Islet precursor cell (in vitro differentiated cells): ENCODE measurements around the gene BLMH.
"Not testable (repeated sequence)": the region's sequence is repeated elsewhere in the genome, so short reads cannot be mapped to it uniquely, and the experiment has no call there.

Experiments used
- DNase-seq: peaks from one replicate; pipeline ENCODE4 v3.0.0-alpha.2; 2018

Gene BLMH

DNA sequence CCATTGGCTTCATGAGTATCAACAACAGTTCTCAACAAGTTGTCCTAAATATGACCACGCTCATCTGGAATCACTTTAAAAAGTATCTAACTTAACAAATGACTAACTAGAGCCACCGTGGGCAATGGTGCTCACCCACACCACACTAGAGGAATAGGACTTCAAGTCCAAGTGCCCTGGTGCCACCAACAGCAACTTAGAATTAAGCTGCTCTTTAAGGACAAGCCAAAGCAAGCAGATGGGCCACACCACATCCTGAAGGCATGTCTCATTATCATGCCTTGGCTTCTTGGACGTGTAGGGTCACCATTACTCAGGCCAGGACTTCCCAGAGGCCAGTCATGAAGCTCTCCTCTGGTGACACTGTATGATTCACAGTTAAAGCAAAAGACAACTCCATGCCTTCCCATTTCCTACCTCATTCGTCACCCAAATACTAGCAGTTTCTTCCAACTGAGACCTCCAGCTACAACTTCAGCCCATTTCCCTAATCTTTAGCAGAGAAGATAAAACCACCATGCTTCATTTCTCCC is 46.8 kb downstream of the BLMH start:
- DNase-seq: no peak

DNA sequence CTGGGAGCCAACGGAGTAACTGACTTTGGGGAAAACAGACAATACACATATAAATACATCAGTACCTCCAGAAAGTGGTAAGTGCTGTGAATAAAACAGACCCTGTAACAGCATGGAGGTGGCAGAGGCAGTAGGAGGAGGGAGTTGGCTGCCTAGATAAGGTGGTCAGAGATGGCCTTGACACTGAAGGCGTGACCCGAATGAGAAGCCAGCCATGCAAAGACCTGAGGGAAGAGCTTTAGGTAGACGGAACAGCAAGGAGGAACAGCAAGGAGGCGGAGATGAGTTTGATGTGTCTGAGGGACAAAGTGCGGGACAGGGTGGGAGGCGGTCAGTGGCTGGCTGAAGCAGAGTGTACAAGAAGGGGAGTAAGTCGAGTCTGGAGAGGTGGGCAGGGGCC is 48.2 kb downstream of the BLMH start:
- DNase-seq: no peak

DNA sequence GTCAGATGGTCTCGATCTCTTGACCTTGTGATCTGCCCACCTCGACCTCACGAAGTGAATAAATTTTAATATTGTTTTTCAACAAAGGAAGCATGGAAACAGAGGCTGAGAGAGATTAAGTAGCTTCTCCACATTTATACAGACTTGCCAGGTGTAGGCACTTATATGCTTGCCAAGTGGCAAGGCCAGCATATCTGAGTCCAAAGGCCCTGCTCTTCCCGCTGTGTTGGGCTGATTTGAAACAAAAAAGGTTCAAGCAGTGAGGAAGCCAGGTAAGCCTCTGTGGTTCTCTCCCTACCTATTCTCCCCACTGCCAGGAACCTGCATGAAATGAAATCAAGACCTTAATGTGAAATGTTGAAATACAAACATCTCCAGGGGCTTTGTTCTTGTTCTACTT is 48.7 kb downstream of the BLMH start:
- DNase-seq: no peak

DNA sequence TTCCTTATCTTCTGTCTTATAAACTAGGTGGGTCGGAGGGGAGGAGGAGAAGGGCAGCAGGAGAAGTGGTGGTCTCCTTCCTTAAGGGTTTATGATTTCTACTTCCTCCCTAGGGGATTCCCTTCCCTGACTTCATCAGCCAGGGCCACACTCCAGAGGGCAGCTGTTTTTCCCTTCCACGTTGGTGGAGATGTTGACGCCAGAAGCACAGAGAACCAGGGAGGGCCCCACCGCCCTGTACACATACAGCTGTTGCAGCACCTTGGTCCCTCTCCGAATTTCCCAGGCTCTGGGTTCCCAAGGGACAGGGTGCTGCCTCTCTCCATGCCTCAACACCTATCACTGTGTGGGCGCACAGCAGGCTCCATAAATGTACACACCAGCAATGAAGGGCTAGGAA is 50.7 kb downstream of the BLMH start:
- DNase-seq: peak; percentile 45

DNA sequence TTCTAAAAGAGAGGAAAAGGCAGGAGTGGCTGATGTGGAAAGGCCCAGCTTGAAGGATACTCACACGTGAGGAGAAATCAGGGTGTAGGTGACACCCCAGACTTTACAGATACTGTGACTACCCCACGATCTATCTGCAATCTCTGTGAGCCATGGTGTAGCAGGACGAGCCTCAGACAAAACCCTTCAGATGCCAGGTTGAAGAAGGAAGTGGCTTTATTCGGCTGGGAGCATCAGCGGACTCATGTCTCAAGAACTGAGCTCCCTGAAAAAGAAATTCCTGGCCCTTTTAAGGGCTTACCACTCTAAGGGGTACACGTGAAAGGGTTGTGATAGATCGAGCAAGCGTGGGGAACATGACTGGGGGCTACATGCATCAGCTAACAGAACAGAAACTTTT is 51.6 kb downstream of the BLMH start:
- peak; percentile 29 for DNase-seq

DNA sequence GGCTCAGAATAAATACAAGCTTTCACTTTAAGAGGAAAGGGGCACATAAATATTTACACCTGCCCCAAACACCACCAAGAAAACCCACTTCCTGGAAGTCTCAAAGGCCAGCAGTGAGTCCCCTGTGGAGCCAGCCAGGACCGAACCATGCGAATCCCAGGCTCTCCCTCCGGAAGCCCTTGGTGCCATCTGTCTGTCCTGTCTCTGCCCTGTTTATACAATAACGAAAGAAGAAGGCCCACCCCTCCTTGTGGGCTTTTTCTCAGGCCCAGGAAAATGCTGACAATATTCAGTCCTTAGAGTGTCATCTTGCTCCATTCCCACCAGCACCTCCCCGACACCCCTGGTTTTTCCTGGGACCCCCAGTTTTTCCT is 52.7 kb downstream of the BLMH start:
- DNase-seq: peak; percentile 53

DNA sequence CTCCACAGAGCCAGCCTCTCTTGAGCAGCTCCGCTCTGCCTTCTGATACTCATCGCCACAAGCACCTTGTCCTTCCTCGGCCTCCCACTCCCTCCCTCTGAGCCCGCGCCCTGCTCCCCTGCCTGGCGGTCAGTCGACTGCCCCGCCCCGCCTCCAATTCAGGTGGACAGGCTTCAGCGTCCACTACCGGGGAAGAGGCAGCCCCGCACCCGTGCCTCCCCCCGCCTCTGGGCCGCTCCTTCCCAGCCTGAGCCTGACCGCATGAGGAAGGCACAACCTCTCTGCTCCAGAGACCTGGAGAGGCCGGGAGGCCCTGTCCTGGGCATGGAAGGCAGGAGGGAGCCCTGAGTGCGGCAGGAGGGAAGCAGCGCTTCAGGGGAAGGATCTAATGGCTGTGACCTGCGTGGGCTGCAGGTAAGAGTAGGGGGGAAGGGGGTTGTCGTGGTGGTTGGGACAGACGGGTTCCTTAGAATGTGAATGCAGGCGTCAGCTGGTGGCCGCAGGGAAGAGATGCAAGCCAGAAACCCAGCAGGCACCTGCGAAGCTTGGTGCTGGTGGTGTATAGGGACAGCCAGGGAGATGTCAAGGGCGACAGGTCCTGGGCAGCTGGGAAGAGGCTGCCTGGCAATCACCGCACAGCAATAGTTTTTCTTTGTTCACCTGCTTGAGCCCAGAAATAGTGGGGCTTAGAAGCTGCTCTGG is 53.2 kb downstream of the BLMH start:
- peak; percentile 86 for DNase-seq

DNA sequence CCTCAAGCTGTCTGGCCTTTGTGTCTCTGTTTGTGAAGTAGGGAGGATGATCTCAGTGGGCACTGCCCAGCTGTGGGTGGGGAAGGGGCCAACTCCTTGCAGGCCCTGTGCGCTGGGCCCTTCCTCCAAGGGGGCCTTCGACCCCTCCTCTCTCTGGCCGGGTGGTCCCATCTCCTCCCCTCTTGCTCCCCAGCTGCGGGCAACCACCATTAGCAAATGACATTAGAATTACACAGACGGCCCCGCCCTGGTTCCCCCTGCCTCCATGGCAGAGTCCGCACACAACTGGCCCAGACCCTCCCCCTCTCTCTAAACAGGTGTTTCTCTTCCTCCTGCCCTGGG is 53.8 kb downstream of the BLMH start:
- no peak for DNase-seq

DNA sequence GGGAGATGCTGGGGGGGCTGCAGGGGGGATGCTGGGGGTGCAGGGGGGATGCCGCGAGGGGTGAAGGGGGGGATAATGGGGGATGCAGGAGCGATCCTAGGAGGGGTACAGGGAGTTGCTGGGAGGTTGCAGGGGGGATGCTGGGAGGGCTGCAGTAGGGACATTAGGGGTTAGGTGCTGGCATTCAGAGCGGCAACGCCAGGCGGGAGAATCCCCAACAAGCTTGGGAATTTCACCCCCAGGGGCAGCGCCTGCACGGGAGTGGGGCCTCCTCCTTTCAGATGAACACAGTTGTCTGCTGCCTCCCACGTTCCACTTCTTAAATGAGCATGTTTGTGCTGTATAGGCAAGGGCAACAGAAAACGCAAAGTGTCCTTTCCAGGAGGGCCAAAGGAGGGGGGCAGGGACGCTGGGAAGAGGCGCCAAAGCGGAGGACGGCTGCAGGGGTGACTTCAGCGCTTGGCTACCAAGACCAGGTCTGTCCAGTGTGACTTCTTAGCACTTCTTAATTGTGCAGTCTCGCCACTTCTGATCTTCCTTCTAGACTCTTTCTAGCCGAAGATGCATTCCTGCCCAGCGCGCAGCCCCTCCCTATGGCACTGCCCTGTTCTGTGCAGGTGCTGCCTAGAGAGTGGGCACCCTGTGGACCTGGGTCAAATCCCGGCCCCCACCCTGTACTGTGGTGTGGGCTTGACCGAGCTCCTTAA is 54.3 kb downstream of the BLMH start:
- DNase-seq: peak; percentile 60

DNA sequence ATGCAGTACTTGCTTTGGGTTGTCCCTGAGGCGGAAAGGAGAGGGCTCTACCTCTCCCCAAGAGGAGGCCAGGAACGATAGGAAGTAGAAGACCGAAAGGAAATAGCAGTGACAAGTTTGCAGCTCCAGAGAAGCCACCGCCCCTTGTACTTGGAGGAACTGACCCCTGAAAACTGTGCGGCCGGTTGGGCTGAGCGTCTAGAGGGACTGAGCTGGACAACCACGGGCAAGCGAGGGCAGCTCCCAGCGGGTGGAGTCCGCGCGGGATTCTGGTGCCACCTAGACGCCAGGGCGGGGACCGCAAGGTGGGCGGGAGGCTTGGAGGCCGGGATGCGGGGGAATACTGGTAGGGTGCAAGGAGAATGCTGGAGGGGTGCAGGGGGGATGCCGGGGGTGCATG is 55.0 kb downstream of the BLMH start:
- DNase-seq: peak; percentile 90

DNA sequence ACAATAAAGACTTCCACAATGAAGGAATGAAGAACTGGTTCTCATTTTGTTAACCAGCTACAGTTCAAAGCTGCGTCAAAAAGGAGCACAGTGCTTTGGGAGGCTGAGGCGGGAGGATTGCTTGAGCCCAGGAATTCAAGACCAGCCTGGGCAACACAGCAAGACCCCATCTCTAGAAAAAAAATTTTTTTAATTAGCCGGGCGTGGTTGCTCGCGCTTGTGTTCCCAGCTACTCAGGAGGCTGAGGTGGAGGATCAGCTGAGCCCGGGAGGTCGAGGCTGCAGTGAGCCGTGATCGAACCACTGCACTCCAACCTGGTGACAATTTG is 55.5 kb downstream of the BLMH start:
- no peak for DNase-seq

DNA sequence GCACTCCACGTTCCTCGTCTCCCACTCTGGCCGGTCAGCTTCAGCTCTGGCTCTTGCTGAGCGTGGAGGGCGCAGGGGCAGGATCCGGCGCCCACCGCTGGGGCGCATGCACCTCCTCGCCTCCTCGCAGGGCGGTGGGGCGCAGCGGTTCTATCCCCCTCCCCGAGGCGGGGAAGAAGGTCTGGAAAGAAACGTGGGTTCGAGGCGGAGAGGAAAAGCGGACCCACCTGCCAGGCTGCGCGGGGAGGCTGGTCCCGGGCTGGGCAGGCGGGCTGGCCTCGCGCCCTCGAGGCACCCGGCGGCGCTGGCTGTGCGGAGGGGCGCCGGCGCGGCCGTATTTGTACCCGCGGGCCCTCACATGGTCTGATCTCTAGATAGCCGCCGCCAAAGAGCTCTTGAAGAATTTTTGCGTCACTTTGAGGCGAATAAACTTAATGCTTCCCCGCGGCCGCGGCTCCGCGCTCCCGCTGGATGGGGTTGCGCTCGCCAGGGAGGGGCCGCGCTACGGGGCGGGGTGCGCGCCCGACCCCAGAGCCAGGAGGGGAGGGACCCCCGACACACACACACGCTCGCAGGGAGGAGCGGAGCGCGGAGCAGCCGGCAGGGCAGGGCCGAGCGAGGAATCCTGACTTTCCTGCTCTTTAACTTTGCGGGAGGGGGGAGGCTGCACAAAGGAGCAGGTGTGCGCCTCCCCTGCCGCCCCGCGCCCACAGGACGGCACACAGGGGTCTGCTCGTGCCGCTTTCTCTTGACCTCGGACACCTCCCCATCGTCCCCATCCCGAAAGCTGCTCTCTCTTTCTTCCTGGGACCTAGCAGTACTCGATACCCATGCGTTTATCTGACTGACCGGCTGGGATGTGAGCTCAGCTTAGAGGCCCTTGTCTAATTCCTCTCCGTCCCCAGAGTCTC is 56.1 kb downstream of the BLMH start, which contains the start of gene SLC6A4:
SLC6A4 (minus strand) TSS at position 312 of the 911 bp plus-strand sequence. CDS start 13,739 bp downstream, outside the sequence.
- peak; percentile 77 for DNase-seq

DNA sequence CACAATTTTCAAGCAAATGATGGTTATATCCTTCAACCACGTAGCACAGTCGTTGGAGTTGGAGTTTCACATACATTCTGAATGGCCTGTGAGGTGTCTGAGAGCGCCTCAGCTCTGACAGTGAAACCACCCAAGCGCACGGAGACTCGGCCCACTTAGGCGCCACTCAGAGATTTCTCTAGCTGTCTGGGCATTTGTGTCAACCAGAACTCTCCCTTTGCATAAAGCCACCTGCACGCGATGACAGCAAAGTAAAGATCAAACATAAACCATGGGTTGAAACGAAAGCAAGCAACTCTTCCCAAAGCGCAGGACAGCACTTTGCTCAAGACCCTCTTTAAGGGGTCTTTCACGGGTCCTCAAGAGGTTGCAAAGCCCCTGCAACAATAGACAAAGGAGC is 56.8 kb downstream of the BLMH start:
- DNase-seq: peak; percentile 47

DNA sequence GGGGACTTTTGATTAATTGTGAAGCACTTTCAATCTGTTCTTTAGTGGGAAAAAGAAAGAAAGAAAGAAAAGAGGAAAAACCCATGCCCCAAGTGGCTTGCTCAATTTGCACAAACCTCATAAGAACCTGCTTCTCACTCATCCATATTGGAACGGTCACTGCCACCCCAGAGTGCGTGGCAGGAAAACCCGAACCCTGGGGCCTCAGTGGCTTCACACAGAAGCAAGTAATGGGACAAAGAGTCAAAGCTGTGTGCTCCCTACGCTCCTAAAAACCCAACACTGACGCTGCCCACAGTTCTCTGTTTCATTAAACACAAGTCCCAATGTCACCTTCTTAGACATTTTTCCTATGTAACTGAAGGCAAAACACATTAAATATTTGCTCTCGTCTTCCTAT is 57.4 kb downstream of the BLMH start:
- DNase-seq: peak; percentile 47

DNA sequence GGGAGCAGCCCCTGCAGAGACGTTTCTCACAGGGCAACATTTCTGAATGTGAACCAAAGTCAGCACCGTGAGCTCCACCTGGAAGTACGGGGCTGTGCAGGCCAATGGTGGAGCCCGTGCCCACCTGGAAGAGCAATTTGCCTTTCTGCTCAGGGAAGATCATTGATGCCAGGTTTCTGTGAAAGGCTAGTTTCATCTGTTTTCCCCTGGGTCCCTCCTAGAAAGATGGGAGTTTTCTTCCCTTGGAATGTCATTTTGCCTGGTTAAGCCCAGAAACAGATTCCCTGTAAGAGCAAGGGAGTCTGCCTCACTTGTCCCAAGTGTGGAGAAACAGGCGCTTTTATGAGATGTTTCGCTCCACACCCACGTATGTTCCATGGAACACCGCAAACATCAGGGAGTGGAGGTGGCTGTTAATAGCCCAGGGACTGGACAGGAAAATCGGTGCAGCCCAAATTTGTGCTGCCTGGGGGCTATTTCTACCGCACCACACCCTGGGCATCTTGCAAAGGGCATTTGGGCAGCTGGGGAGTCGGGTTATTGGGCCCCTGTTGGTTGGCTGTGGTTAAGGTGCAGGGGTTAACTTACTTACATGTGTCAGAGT is 58.8 kb downstream of the BLMH start:
- DNase-seq: peak; percentile 52

DNA sequence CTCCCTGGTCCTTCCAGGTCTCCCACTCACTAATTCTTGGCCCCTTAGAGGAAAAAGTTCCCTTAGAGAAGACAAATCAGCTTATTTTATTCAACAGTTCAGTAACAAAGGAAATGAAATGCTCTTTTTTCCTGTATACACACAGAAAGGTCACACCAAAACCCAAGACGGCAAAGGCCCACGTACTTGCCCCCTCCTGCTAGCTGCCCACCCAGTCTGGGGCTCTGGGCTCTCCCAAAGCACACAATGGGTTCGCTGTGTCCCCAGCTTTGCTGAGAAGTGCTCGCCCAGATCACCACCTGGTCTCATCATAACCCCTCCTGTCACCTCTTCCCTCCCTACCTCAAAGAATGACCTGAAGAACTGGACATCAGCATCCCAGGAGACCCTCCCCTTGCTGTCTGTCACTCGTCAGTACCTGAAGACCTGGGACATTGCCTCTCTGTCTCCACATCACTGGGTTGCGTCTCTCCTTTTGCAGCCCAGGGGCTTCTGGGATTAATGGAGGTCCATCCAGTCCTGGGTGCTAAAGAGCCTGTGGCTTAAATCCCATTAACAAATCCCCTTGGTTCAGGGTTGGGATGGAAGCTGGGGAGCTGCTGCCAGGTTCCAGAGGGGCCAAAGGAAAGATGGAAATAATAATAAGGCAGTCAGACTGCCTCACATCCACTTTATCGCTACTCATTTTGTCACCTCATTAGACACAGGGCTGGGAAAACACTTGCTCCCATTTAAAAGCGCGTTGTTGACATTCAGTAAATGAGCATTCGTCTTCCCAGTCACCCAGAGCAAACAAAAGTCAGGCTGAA is 59.5 kb downstream of the BLMH start:
- no peak for DNase-seq

DNA sequence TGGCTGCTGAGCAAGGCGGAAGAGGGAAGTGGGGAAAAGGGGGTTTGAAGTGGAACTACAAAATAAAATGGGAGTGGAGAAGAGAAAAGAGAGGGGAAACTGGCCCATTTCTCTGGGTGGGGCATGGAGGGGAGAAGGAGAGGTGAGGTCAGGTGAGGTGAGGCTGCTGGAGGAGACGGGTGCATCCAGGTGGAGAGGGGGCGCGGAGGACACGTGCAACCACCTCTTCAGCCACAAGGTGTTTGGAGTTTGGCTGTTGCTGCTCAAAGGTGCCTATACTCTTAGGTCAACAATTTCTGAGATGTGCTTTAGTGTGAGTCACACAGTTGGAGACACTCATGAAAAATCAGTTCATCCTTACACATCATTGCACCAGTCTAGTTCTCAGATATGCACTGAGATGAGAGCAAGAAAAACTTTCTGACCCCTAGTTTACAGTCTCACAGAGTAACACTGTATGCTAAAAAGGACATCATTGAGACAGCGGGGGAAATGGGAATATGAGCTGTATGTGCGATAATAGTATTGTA is 61.1 kb downstream of the BLMH start:
- no peak for DNase-seq

DNA sequence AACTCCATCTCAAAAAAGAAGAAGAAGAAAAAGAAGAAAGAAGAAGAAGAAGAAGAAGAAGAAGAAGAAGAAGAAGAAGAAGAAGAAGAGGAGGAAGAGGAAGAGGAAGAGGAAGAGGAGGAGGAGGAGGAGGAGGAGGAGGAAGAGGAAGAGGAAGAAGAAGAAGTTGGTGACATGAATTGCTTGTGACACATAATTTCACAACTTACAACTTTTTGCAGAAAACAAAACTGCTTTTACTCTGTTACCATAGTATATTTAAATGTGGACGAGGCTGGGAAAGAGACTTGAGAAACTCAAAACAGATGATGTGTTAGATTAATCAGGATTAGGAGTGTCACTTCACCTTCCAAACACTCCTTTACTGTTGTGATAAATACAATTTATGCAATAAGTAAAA is 61.7 kb downstream of the BLMH start:
- DNase-seq: not testable (repeated sequence)

DNA sequence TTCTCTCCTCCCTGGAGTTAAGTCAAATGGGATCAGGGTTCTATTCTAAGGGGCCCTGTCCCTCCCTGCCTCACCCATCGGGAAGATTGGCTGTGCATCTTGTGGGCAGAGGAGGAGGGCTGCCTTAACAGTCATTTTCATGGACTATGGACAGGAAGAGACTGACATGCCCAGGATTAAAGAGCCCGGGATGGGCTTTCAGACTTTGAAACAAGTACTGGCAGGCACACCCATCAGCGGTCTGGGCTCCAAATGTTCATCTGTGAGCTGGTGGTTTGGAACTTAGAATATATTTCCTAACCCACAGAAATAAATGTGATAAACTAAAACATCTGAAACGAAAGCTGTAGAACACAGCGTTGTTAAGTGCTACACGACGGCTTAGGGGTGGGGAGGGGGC is 62.7 kb downstream of the BLMH start:
- no peak for DNase-seq

DNA sequence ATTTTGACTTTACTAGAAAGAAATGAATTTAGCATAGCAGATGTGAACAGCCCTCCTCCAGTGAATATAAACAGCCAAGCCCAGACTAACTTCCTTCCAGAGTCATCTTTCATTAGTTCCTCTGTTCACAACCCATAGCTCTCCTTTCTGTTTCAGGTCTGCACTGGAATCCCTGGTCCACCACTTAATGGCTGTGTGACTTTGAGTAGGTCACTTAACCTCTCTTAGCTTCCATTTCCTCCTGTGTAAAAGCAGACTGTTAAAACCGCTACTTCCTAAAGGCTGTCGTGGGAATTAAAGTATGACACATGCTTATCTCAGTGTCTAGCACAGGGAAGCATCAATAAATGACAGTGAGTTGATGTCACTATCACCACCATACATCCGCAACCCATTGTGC is 63.7 kb downstream of the BLMH start:
- DNase-seq: no peak

DNA sequence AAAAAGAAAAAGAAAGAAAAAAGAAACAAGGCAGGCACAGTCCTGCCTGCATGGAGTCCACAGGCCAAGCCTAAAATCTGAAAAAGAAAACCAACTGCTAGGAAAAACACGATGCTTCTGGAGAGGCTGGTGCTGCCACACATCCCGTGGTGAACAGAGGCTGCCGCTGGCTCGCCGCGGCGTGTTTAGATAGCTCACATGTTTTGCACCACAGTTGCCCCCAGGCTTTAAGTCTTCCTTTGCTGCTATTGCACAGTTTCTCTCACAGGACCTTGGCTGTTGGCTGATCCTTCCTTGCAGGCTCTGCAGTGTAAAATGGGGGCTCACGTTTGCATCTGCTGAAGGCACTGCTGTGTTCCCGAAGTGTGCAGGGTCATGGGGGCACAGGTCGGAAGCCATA is 64.9 kb downstream of the BLMH start:
- DNase-seq: no peak
